ENCODE measurements around the gene KRTAP3-2. TPM values are rescaled to one million over a fixed set of nuclear protein-coding genes. Genes with fewer than 3 reads are reported as not detected.

The KRTAP3-2 gene
- total RNA-seq, 1 donor from 2014 or later: not detected

DNA sequence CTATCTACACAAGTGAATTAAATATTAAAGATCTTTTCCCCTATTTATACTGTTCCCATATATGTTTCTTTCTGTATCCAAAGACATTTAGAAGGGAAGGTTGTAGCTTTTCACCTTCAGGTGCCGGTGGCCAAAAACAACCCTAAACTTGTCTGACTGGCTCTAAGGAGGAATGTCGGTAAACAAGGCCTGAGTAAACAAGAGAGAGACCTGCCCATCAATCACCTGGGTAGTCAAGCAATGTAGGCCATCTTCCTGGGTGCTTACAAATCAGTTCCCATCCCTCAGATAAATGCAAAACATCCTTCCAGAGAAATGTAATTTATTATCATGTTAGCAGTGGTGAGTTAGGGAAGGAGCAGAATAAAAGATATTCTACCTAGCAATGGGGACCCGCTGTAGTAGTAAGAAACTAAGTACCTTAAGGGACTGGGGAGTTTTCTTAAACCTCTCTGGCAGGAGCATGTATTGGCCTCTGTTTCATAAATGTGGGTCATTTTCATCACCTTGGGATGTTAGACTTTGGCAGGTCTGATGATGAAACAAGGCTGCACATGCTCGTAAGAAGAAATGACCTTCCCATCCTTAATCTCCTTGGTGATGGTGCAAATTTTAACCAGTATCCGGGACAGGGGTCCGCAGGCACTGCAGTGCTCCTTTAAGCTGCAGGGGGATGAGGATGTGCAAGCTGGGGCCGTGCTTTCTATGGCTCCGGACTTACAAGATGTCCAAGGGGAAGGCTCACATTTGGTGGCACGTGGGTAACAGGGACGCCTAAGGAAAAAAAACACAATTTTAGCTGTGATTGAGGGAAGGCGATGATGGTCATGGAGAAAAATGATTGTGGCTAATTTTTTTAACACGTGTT is 41.4 kb downstream of the KRTAP3-2 start:
- no peak for DNase-seq (ENCODE audit: extremely low spot score, unreplicated experiment)
- peaks cover 37% of the 10 kb centered on the region for H3K4me1 Mint-ChIP-seq (ENCODE audit: unreplicated experiment)
- no peaks in the 10 kb centered on the region for H3K27me3 Mint-ChIP-seq
- H3K4me3 Mint-ChIP-seq: peak overlapping the region; percentile 70
- TF ChIP-seq, protein P1, sequence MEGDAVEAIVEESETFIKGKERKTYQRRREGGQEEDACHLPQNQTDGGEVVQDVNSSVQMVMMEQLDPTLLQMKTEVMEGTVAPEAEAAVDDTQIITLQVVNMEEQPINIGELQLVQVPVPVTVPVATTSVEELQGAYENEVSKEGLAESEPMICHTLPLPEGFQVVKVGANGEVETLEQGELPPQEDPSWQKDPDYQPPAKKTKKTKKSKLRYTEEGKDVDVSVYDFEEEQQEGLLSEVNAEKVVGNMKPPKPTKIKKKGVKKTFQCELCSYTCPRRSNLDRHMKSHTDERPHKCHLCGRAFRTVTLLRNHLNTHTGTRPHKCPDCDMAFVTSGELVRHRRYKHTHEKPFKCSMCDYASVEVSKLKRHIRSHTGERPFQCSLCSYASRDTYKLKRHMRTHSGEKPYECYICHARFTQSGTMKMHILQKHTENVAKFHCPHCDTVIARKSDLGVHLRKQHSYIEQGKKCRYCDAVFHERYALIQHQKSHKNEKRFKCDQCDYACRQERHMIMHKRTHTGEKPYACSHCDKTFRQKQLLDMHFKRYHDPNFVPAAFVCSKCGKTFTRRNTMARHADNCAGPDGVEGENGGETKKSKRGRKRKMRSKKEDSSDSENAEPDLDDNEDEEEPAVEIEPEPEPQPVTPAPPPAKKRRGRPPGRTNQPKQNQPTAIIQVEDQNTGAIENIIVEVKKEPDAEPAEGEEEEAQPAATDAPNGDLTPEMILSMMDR (conservative IDR thresholded peaks at IDR 0.05): no peak
- H3K27ac Mint-ChIP-seq: peak overlapping the region; percentile 94
- no peaks in the 10 kb centered on the region for H3K36me3 Mint-ChIP-seq
- no peaks in the 10 kb centered on the region for H3K9me3 Mint-ChIP-seq

DNA sequence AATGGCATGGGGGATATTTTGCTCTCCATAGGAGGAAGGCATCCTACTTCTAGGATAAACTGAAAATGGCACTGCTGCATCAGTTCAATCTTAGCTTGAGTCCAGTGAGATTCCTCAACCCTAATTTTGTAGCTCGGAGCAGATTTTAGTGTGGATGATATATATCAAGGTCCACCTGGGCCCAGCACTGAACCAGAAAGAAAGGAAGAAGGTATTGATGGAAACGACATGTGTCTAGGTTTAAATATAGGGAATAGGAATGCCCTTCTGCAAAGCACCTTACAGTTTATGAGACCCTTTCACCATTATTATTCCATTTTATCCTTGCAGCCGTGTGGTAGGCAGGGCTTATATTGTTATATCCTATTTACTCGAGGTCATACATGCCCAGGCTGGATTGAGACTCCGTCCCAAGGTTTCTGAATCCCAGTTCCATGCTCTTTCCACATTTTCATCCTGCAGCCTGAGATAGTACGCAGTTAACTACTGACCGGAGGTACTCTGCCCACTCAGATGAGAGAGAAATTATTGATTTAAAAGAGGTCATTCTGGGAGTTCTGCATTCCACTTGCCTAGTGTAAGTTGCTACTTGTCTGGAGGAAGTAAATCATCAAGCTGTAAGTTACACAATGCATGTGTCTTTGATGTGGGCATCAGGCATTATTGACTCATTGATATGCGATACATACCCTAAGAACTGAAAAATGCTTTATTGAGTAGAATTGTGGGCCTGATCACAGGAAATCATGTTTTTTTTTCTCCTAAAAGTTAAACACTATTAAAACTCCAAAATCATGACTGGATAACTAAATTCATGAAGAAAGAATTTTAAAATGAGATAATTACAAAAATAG is 43.1 kb downstream of the KRTAP3-2 start:
- Mint-ChIP-seq H3K27me3 (no peaks in the 10 kb centered on the region), H3K4me1 (ENCODE audit: unreplicated experiment) (peaks cover 51% of the 10 kb centered on the region), H3K9me3 (peaks cover 8% of the 10 kb centered on the region), H3K4me3 (peak overlapping the region; percentile 70), H3K36me3 (no peaks in the 10 kb centered on the region), H3K27ac (peak overlapping the region; percentile 94)
- no peak for DNase-seq (ENCODE audit: extremely low spot score, unreplicated experiment)
- TF ChIP-seq, protein P1 (conservative IDR thresholded peaks at IDR 0.05): no peak

DNA sequence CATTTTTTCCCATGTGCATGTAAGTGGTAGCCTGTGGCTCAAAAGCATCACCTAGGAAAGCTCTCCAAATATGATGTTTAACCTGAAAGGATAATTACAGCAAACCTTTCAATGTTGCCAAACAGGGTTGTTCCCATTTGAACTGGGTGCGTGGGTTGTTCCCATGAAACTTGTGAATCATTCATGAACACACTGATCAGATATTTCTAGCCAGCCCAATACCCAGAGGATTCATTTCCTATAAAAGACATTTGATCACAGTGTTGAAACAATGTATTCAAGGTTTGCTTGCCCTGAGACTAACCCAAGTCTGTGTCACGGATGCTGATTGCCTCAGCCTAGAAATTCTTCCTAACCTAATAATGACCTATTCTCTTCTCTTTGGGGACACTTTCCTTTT is 45.8 kb downstream of the KRTAP3-2 start:
- DNase-seq (ENCODE audit: extremely low spot score, unreplicated experiment): no peak
- H3K9me3 Mint-ChIP-seq: peaks cover 8% of the 10 kb centered on the region
- H3K27ac Mint-ChIP-seq: peak overlapping the region; percentile 94
- H3K4me3 Mint-ChIP-seq: peak overlapping the region; percentile 44
- H3K36me3 Mint-ChIP-seq: no peaks in the 10 kb centered on the region
- TF ChIP-seq, protein P1 (conservative IDR thresholded peaks at IDR 0.05): no peak
- H3K27me3 Mint-ChIP-seq: no peaks in the 10 kb centered on the region
- peaks cover 65% of the 10 kb centered on the region for H3K4me1 Mint-ChIP-seq (ENCODE audit: unreplicated experiment)

DNA sequence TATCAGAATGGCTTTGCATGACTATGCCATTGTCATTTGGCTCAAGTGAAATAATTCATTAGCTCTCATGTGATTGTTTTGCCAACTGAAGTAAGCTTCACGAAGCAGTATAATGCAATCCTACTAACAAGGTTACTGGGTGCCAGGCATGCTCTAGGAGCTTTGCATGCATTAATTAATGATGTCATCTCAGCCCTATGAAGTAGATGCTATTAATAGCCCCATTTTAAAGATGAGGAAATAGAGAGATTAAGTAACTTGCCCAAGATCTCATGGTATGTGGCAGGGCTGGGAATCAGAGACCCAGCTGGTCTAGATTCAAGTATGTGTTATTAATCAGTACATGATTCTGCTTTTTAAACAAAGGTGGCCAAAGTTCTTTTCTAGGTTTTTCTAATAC is 47.0 kb downstream of the KRTAP3-2 start:
- H3K4me1 Mint-ChIP-seq (ENCODE audit: unreplicated experiment): peaks cover 62% of the 10 kb centered on the region
- TF ChIP-seq, protein P1 (conservative IDR thresholded peaks at IDR 0.05): no peak
- no peaks in the 10 kb centered on the region for H3K27me3 Mint-ChIP-seq
- H3K4me3 Mint-ChIP-seq: peak overlapping the region; percentile 3
- peaks cover 8% of the 10 kb centered on the region for H3K9me3 Mint-ChIP-seq
- H3K36me3 Mint-ChIP-seq: no peaks in the 10 kb centered on the region
- no peak for DNase-seq (ENCODE audit: extremely low spot score, unreplicated experiment)
- H3K27ac Mint-ChIP-seq: peak overlapping the region; percentile 94

DNA sequence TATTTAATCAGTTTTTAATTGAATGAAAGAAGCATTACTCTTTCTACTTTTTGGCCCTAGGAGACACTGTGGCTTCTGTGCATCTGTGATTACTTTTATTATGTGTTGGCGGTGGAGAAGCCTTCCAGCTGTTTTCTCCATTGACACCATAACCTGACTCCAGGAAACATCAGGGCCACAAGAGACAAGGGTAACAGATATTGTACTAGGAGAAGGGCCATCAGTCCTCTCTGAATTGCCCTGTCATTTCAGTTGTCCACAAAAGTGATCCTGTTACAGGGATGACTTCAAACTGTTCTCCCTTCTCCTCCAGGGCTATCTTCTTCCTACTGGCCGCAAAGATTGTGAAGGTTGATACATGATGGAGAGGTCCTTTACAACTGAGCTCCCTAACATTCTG is 47.6 kb downstream of the KRTAP3-2 start:
- peaks cover 8% of the 10 kb centered on the region for H3K9me3 Mint-ChIP-seq
- DNase-seq (ENCODE audit: extremely low spot score, unreplicated experiment): no peak
- H3K27ac Mint-ChIP-seq: peak overlapping the region; percentile 94
- no peaks in the 10 kb centered on the region for H3K27me3 Mint-ChIP-seq
- TF ChIP-seq, protein P1 (conservative IDR thresholded peaks at IDR 0.05): no peak
- H3K36me3 Mint-ChIP-seq: no peaks in the 10 kb centered on the region
- H3K4me1 Mint-ChIP-seq (ENCODE audit: unreplicated experiment): peaks cover 58% of the 10 kb centered on the region
- no peak overlapping the region for H3K4me3 Mint-ChIP-seq

All from type B pancreatic cell (in vitro differentiated cells).